ENCODE data around the gene MOSMO.

GRCh38 chr16:22006636-22007035 is 1.3 kb upstream of the MOSMO start:
- TF ChIP-seq CTCF (conservative IDR thresholded peaks at IDR 0.05) (no peak), EZH2 (IDR thresholded peaks at IDR 0.05; ENCODE audit: low read depth) (no peak)

Data from PC-9 (cell line).